ENCODE results near the gene PARD3B.

DNA sequence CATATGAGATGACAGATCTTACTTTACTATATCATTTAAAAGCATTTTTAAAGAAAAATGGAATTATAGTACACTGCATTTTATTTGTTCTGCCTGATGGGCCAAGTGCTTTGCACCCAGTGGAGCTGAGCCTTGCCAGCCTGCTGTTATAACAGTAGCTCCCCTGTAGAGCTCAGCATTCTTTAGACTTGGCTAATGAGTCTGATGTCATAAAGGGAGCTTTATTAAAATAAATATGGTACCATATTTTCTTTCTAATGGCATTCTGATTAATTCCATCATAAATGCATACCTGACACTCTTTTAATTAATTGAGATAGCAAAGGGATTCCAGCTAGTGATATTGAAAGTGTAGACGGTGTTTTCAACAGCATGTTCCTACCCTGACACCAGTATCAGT, 40.7 kb downstream of the PARD3B start:
- TF ChIP-seq CTCF (IDR thresholded peaks at IDR 0.05) = no peak
- TF ChIP-seq SIN3A (IDR thresholded peaks at IDR 0.05; ENCODE audit: borderline replicate concordance, insufficient read depth, low read depth, low read length) = no peak
- no peak for TF ChIP-seq POLR2AphosphoS5 (IDR thresholded peaks at IDR 0.05; ENCODE audit: low read depth, low read length)

Data from Panc1 (cell line).